PFSK-1 (cell line): Measurements from ENCODE around the gene SLC9A4.

Experiments
- SIN3A ChIP-seq: IDR thresholded peaks from 2 replicates; pipeline ENCODE4 v1.6.1; 2012; ENCODE audit warnings: mild to moderate bottlenecking, low read length, moderate library complexity, borderline replicate concordance; ENCODE audit not compliant: insufficient read depth
- TAF1 ChIP-seq: IDR thresholded peaks from 2 replicates; pipeline ENCODE4 v1.6.1; 2012; ENCODE audit warnings: low read length, control low read depth, borderline replicate concordance; ENCODE audit not compliant: insufficient read depth

DNA sequence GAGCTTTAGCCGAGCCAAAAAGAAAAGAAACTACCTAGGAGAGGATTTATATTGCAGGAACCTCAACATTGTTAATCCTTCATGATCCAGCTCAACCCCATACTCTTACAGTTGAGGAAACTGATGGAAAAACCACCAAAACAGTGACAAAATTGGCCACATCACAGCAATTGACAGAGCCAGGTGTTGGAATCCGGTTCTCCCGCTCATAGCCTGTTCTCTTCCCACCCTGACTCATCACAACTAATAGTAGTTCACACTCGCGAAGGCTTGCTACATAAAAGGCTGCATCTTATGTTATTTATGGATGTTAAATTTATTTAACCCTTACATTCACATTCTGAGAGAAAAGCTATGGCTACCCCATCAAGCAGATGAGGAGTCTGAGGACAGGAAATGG lies 33.7 kb downstream of the SLC9A4 start:
- TF ChIP-seq SIN3A (no peak), TAF1 (no peak)
